OCI-LY1 (cell line): ENCODE measurements around the gene ARHGAP32.

Experiments
- H2AFZ ChIP-seq: fragments of 200-600 bp; sonication (generic), shearing (Covaris generic); 2 replicates; pipeline ENCODE4 v1.6.0; 2014; ENCODE audit warnings: antibody characterized with exemption, mild to moderate bottlenecking, low read length
- H3F3A ChIP-seq: fragments of 200-600 bp; sonication (generic), shearing (Covaris generic); 2 replicates; pipeline ENCODE4 v1.6.0; 2014; ENCODE audit warnings: mild to moderate bottlenecking, antibody characterized with exemption, low read length, moderate library complexity; ENCODE audit not compliant: insufficient read depth
- H3K27ac ChIP-seq: fragments of 200-600 bp; sonication (generic); 2 replicates; pipeline ENCODE4 v1.5.1; 2014; ENCODE audit warnings: low read length, mixed run types, mild to moderate bottlenecking, low read depth; ENCODE audit not compliant: poor library complexity, severe bottlenecking
- H3K27me3 ChIP-seq: fragments of 200-600 bp; sonication (generic); 2 replicates; pipeline ENCODE4 v1.6.0; 2014; ENCODE audit warnings: antibody characterized with exemption, mild to moderate bottlenecking, low read length, moderate library complexity; ENCODE audit not compliant: insufficient read depth
- H3K36me3 ChIP-seq: fragments of 200-600 bp; sonication (generic); 2 replicates; pipeline ENCODE4 v1.6.1; 2014; ENCODE audit warnings: mild to moderate bottlenecking, antibody characterized with exemption, low read length, moderate library complexity, mixed read lengths; ENCODE audit not compliant: insufficient read depth
- H3K4me1 ChIP-seq: fragments of 200-600 bp; sonication (generic); 2 replicates; pipeline ENCODE4 v1.5.1; 2014; ENCODE audit warnings: mild to moderate bottlenecking, low read length, moderate library complexity; ENCODE audit not compliant: insufficient read depth, severe bottlenecking
- H3K4me2 ChIP-seq: fragments of 200-600 bp; sonication (generic), shearing (Covaris generic); 2 replicates; pipeline ENCODE4 v1.6.1; 2014; ENCODE audit warnings: low read length
- H3K4me3 ChIP-seq: fragments of 200-600 bp; sonication (generic); 2 replicates; pipeline ENCODE4 v1.5.1; 2014; ENCODE audit warnings: low read length, low read depth, mild to moderate bottlenecking, mixed read lengths; ENCODE audit not compliant: poor library complexity, severe bottlenecking
- H3K79me2 ChIP-seq: fragments of 200-600 bp; shearing (Covaris generic); 2 replicates; pipeline ENCODE4 v1.6.1; 2016; ENCODE audit warnings: mixed run types, low read length, mixed read lengths; ENCODE audit not compliant: insufficient read depth
- H3K9ac ChIP-seq: fragments of 200-600 bp; sonication (generic), shearing (Covaris generic); 2 replicates; pipeline ENCODE4 v1.6.1; 2014; ENCODE audit warnings: mild to moderate bottlenecking, low read length, mixed read lengths
- H3K9me2 ChIP-seq: fragments of 200-600 bp; sonication (generic), shearing (Covaris generic); 2 replicates; pipeline ENCODE4 v1.6.1; 2014; ENCODE audit warnings: low read depth, mild to moderate bottlenecking, low read length, mixed read lengths
- H3K9me3 ChIP-seq: fragments of 200-600 bp; shearing (Covaris generic); 2 replicates; pipeline ENCODE4 v1.6.1; 2014; ENCODE audit warnings: low read length, mixed read lengths
- H4K20me1 ChIP-seq: fragments of 200-600 bp; sonication (generic), shearing (Covaris generic); 2 replicates; pipeline ENCODE4 v1.6.0; 2016; ENCODE audit warnings: mild to moderate bottlenecking, low read length; ENCODE audit not compliant: insufficient read depth
- CTCF ChIP-seq: fragments of 200-600 bp; sonication (generic), shearing (Covaris generic); IDR thresholded peaks from 2 replicates; pipeline ENCODE4 v1.5.1; 2017; ENCODE audit warnings: mild to moderate bottlenecking, antibody characterized with exemption, low read length, moderate library complexity, mixed read lengths
- EZH2 ChIP-seq: fragments of 200-600 bp; sonication (generic), shearing (Covaris generic); IDR thresholded peaks from 2 replicates; pipeline ENCODE4 v1.8.0; 2017; ENCODE audit warnings: borderline replicate concordance, mixed run types, mild to moderate bottlenecking, antibody characterized with exemption, low read length, moderate library complexity, mixed read lengths

The ARHGAP32 gene

GRCh38 chr11:129211397-129211796 lies 19.3 kb upstream of the ARHGAP32 start:
- Histone ChIP-seq H3K9me2 (no peaks in the 10 kb centered on the region), H3K4me1 (no peaks in the 10 kb centered on the region), H3K9ac (no peak overlapping the region), H3K36me3 (no peaks in the 10 kb centered on the region), H3K79me2 (no peaks in the 10 kb centered on the region), H3K4me3 (no peak overlapping the region), H3K4me2 (no peak overlapping the region), H3K27ac (no peak overlapping the region), H3K27me3 (no peaks in the 10 kb centered on the region), H4K20me1 (no peaks in the 10 kb centered on the region), H3F3A (no peaks in the 10 kb centered on the region), H2AFZ (no peak overlapping the region), H3K9me3 (no peaks in the 10 kb centered on the region)
- TF ChIP-seq CTCF (no peak), EZH2 (no peak)

GRCh38 chr11:129210831-129211181 lies 18.7 kb upstream of the ARHGAP32 start:
- Histone ChIP-seq H3K4me2 (no peak overlapping the region), H3K9me3 (no peaks in the 10 kb centered on the region), H3K9ac (no peak overlapping the region), H3F3A (no peaks in the 10 kb centered on the region), H3K36me3 (no peaks in the 10 kb centered on the region), H3K79me2 (no peaks in the 10 kb centered on the region), H3K4me3 (no peak overlapping the region), H2AFZ (no peak overlapping the region), H3K9me2 (no peaks in the 10 kb centered on the region), H3K4me1 (no peaks in the 10 kb centered on the region), H3K27me3 (no peaks in the 10 kb centered on the region), H3K27ac (no peak overlapping the region), H4K20me1 (no peaks in the 10 kb centered on the region)
- no peak for TF ChIP-seq EZH2
- no peak for TF ChIP-seq CTCF

GRCh38 chr11:129209891-129210830 lies 18.0 kb upstream of the ARHGAP32 start:
- Histone ChIP-seq H3K4me3 (no peak overlapping the region), H2AFZ (no peak overlapping the region), H3K27me3 (no peaks in the 10 kb centered on the region), H3K9me3 (no peaks in the 10 kb centered on the region), H3K4me1 (no peaks in the 10 kb centered on the region), H3K4me2 (no peak overlapping the region), H4K20me1 (no peaks in the 10 kb centered on the region), H3K36me3 (no peaks in the 10 kb centered on the region), H3K27ac (no peak overlapping the region), H3K9ac (no peak overlapping the region), H3K79me2 (no peaks in the 10 kb centered on the region), H3K9me2 (no peaks in the 10 kb centered on the region), H3F3A (no peaks in the 10 kb centered on the region)
- TF ChIP-seq EZH2 (no peak), CTCF (no peak)
